SK-N-MC (cell line): ENCODE results near the gene NMB.

Experiments
- EZH2 ChIP-seq: fragments of 200-600 bp; sonication (generic); IDR thresholded peaks from one replicate; pipeline ENCODE4 v1.6.1; 2017; ENCODE audit warnings: antibody characterized with exemption
- FOXP2 ChIP-seq: optimal IDR thresholded peaks from 2 replicates; pipeline ENCODE3; 2011; ENCODE audit warnings: mild to moderate bottlenecking, moderate library complexity; ENCODE audit not compliant: insufficient read depth; ENCODE audit errors: extremely low read length, control extremely low read depth
- POLR2AphosphoS5 ChIP-seq: IDR thresholded peaks from 2 replicates; pipeline ENCODE4 v1.6.1; 2012; ENCODE audit warnings: mild to moderate bottlenecking, low read depth, low read length, borderline replicate concordance

GRCh38 chr15:84653910-84654688 lies 3.9 kb downstream of the NMB start, which contains the start of gene WDR73:
- TF ChIP-seq POLR2AphosphoS5 (peak; percentile 92), EZH2 (no peak), FOXP2 (no peak)
